Measurements from ENCODE around the gene ETV6.
A peak's percentile ranks its signal among the peaks of the same experiment; 100 is the strongest.
"Not testable (repeated sequence)": the region's sequence is repeated elsewhere in the genome, so short reads cannot be mapped to it uniquely, and the experiment has no call there.

Gene ETV6

DNA sequence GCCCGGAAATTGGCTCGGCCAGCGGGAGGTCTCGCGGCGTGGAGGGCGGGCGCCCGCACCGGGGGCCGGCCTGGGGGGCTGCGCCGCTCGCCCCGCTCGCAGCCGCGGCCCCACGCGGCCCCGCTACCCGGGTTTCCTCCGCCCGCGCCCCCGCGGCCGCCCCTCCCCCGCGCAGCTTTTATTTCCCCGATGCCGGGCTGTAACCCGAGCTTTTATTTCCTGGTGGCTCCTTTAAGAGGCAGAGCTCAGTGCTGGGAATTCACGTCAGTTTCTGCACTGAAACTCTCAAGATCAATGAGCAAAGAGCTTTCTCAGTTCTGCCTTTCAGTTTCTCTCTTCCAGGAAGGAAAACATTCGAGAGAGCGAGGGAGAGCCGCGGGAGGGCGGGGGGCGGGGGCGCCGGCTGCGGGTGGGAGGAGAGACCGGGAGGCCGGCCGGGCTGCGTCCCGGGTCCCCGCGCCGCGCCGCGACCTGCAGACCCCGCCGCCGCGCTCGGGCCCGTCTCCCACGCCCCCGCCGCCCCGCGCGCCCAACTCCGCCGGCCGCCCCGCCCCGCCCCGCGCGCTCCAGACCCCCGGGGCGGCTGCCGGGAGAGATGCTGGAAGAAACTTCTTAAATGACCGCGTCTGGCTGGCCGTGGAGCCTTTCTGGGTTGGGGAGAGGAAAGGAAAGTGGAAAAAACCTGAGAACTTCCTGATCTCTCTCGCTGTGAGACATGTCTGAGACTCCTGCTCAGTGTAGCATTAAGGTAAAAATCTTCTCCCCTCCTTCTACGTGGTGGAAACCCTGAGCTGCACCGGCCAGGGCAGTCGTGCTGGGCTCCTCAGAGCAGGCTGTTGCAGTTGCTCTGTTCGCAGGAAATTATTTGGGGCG is at the start of gene ETV6:
Gene ETV6 (plus strand): TSS at position 262 of the 873 bp plus-strand sequence. CDS start 454 bp downstream, at position 716.
- peak; percentile 92 for DNase-seq (ENCODE audit: low read depth)

DNA sequence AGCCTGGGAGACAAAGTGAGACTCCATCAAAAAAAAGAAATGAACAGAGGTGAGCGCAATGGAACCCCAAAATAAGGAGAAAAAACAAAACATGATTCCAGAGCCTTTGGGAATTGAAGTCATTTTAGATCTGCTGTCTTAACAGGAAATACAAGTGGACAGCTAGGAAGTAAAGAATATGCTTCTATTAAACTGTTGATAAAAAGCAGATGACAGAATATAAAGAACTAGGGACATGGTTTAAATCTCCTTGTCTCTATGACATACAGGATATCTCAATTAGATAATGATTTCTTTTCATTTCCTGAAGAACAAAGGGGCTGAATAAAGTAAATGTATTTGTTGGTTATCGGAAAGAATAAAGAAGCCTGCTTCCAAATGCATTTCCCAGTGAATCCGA is 49.3 kb upstream of the ETV6 start:
- DNase-seq (ENCODE audit: low read depth), result no peak

DNA sequence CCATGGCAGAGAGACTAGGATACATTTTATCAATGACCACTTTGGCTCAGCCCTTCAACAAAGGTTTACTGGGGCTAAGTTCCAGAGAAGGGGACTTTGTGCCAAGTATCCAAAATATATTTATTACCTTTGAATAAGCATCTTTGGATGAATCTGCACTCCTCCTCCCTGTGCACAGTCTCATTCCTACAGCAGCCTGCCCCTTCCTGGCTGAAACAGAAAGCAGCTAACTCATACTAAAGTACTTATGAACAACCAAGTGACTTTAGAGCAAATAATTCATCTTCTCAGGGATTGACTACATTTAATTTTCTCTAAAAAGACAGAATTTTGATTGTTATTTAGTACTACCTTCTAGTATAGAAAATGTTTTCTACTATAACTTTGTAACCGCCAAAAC is 47.8 kb upstream of the ETV6 start:
- DNase-seq (ENCODE audit: low read depth), result no peak

DNA sequence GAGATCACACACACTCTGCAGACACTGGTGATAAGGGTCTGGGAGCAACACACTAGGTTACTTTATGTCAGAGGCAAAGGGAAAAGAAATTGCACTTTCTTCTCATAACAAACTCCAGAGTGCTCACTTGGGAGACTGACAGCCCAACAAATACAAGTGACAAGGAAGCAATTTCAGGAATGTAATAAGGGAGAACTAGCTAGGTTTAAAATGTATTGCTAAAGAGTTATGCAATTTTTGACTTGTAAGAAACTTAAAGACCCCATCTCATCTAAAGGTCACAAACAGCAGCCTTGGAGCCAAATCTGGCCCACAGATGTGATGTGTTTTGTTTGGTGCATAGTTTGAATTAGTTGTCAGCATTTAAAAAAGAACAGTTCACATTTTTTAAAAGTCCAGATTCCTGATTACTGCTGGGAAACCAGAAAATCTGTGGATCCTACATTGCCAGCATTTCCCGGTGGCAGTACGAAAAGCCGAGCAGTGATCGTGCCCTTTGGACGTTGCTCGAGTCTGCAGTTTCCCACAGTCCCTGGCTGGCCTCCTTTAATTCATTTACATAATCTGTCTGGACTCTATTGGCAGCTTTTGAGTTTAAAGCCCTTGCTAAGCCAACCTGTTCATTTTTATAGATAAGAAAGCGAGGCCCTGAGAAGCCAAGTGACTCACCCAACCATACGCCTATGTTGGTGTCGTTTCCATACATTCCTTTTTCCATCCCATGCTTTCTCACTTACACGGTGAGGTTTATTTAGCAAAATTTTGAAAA is 42.0 kb upstream of the ETV6 start:
- no peak for DNase-seq (ENCODE audit: low read depth)

DNA sequence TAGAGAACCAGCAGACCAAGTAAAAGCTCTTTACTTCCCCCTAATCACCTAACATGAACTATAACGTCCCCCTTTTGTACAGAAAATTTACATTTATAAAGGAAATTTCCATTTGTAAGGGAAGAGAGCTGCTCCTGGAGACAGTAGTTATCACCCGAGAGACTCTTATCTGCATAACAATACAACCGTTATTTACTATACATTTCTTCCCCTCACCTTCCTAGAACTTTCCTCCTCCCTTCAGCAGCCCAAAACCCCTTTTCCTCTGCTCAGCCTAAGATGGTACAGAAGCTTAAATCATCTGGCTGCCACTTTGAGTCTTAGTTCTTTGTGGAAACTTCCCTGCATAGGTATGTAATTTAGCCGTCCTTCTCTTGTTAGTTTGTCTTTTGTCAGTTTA is 40.4 kb upstream of the ETV6 start:
- DNase-seq (ENCODE audit: low read depth), result no peak

DNA sequence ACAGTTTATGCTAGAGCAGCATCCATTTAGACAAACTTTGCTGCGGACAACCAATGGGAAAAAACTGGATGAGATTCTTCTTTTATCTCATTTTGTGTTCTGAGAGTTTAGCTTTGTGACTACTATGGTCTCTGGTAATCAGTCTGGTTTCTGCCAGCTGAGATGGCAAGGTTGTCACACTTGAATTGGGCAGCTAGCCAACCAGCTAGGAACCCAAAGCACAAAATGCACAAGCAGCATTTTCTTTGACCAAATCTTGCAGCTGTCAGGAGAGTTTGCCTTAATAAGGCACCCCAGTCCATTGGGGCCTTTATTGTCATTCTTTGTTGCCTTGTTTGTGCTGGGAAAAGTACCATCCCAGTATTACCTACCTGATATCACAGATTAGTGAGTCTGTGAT is 34.0 kb upstream of the ETV6 start:
- no peak for DNase-seq (ENCODE audit: low read depth)

DNA sequence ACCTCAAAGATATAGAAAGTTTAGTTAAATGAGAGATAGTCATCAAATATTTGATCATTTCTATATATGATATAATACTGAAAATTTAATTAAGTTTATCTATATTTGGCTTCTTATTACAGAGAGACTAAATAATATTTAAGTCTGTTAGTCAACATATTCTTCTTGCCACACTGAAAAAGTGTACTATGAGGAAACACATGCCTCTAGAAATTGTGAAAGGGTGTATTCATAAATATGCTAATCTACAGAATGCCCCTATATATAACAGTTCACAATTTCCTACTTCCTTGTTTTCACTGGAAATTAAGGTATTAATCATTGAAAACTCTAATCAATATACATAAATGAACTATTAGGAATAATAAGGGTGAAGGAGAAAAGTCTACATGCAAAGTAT is 31.4 kb upstream of the ETV6 start:
- no peak for DNase-seq (ENCODE audit: low read depth)

DNA sequence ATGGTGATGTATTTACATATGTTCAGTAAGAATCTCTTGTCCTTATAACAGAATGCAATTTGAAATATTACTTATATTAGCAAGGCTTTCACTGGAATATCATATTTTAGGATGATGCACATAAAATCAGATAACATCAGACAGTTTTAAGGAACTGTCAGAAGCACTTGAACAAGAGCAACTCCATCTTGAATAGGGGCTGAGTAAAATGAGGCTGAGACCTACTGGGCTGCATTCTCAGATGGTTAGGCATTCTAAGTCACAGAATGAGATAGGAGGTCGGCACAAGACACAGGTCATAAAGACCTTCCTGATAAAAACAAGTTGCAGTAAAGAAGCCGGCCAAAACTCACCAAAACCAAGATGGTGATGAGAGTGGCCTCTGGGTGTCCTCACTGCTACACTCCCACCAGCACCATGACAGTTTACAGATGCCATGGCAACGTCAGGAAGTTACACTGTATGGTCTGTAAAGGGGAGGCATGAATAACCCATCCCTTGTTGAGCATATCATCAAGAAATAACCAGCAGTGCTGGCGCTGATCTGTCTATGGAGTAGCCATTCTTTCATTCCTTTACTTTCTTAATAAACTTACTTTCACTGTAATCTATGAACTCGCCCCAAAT is 27.6 kb upstream of the ETV6 start:
- DNase-seq (ENCODE audit: low read depth), result no peak

DNA sequence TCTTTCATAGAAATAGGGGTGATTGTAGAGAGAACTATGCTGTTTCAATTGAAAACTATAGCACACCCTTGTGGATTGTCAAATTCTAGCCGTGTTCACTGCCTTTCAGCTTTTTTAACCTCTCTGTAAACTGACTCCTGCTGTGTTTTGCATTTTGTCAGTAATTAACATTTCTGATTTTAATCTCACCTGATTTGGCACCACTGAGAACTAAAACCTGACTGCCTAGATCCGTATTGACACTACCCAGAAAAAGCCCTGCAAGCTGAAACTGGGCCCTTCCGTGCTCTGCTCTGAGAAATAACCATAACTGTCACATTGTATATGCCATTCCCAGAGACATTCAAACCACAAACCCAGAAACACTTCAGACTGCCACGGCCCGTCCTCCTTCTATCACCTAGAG is 26.6 kb upstream of the ETV6 start:
- no peak for DNase-seq (ENCODE audit: low read depth)

DNA sequence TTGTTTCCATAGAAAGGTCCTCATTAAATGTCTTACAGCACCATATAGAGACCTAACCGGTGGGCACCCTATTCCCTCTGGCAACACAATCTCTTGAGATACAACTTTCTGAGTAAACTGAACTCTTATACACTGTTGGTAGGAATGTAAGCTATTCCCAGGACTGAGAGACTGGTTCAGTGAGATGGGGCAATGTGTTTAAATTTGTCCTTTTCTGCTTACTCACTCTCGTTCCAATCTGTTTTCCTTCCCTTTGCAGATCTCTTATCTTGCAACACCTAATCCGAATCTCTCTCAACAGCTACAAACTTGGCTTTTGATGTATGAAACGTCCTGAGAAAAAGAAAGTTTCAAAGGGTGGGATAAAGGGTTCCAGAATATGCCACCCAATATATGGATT is 26.1 kb upstream of the ETV6 start:
- no peak for DNase-seq (ENCODE audit: low read depth)

DNA sequence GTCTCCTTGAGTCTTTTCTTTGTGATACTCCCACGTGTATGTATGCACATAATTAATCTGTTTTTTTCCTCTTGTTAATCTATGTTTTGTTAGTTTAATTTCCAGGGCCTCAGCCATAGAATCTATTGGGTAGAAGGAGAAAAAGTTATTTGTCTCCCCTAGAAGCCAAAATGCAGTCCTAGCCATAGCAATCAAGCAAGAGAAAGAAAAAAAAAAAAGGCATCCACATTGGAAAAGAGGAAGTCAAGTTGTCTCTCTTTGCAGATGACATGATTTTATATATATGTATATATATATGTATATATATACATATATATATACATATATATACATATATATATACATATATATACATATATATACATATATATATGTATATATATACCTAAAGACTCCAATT is 25.4 kb upstream of the ETV6 start:
- no peak for DNase-seq (ENCODE audit: low read depth)

DNA sequence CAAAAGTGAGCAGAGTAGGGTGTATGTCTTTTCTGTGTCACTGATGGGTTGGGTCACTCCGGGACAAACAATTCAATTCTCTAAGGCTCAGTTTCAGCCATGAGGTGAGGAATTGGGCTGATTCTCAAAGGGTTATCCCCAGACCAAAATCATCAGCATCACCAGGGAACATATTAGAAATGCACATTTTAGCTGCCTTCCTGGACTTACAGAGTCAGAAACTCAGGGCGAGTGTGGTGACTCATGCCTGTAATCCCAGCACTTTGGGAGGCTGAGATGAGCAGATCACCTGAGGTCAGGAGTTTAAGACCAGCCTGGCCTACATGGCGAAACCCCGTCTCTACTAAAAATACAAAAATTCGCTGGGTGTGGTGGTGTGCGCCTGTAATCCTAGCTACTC is 21.8 kb upstream of the ETV6 start:
- DNase-seq (ENCODE audit: low read depth), result not testable (repeated sequence)

DNA sequence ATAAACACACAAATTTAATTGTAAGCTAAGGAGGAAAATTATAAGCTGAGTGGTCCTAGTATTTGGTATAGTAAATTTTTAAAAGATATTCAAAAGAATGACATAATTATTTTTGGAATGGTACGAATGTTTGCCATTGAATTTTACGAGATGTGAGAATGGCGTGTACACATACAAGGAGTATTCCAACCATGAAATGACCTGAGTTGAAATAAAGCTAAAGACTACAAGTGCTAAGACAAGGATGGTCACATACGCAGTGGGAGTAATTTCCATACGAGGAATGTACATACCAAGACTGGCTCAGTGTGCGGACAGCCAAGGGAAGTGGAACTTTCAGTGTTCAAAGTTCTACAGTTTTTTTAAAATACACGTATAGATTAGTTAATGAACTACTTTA is 21.1 kb upstream of the ETV6 start:
- DNase-seq (ENCODE audit: low read depth), result no peak

DNA sequence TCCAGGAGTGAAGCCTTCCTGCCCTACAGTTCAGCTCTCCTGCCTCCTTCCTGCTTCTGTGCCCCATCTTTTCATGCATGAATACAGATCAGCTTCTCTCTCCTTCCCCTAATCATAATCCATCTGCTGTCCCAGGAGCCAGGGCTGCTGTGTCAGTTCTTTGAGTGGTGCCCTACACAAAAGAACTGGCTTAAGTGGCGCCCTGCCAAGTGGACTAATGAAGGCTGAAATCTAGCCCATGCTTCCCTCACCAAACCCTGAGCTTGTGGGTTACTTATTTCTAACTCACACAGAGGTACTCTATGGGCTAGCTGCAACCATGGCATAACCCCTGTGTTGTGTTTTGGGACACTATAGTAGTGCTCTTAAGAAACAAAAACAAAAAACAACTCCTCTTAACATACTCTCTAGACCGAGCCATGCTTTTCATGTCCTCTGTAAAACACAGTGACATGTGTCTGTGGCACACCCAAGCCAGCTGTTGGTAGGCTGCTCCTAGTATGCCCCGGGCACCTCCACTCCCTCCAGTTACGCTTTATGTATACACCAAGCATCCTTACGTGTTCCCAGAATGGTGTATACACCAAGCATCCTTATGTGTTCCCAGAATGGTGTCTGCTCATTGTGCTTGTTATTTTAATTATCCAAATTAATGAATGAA is 19.3 kb upstream of the ETV6 start:
- no peak for DNase-seq (ENCODE audit: low read depth)

DNA sequence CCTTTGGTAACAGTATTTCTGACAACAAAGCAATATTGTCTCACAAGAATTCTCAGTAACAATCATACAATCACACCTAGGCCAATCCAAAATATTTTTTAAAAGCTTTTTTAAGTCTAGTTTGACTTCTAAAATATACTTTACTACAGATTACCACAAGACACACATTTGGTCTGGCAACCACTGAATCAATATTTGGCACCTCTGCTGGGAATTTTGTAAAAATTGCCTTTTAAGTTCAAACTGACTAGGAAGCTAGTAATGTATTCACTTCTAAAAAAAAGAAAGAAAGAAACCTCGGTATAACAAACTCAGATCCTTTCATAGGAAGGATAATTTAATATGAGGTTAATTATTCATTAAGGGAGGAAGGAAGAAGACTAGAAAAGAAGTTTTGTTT is 18.2 kb upstream of the ETV6 start:
- DNase-seq (ENCODE audit: low read depth), result no peak

DNA sequence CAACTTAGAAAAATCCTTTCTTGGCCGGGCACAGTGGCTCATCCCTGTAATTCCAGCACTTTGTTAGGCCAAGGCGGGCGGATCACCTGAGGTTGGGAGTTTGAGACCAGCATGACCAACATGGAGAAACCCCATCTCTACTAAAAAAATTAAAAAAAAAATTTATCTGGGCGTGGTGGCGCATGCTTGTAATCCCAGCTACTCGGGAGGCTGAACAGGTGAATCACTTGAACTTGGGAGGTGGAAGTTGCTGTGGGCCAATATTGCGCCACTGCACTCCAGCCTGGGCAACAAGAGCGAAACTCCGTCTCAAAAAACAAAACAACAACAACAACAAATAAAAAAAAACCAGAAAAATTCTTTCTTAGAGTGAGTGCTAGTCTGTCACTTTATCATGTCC is 17.6 kb upstream of the ETV6 start:
- DNase-seq (ENCODE audit: low read depth), result not testable (repeated sequence)

DNA sequence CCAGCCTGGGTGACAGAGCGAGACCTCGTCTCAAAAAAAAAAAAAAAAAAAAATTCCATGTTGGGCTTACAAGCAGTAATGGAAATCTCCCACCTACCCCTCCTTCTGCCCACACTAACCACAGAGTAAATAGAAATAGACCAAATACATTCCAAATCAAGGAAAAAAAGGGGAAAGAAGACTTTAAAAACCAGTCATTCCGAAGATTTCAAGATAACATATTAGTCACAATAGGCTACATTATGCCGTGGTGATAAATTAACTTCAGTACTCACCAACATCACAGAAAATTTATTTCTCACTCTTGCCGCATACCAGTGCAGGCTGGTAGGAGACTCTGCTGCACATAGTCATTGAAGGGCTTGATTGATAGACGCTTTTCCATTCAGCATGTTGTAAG is 15.5 kb upstream of the ETV6 start:
- DNase-seq (ENCODE audit: low read depth), result no peak

DNA sequence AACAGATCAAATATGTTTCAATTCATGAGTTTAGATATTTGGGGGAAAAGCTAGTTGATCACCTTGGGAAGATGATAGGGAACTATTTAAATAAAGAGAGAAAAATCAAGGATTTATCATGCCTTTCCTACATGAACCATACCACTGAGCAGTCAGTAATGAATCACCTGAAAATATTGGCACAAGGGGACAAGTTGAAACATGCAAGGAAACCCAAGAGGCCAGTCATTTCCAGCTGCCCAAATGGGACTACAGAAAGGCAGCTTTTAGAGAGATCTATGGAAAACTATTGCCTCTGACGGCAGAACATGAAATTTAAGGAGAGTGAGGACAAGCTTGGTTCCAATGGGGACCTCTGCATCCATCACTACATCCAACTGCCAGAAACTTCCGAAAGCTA is 14.1 kb upstream of the ETV6 start:
- DNase-seq (ENCODE audit: low read depth), result no peak

DNA sequence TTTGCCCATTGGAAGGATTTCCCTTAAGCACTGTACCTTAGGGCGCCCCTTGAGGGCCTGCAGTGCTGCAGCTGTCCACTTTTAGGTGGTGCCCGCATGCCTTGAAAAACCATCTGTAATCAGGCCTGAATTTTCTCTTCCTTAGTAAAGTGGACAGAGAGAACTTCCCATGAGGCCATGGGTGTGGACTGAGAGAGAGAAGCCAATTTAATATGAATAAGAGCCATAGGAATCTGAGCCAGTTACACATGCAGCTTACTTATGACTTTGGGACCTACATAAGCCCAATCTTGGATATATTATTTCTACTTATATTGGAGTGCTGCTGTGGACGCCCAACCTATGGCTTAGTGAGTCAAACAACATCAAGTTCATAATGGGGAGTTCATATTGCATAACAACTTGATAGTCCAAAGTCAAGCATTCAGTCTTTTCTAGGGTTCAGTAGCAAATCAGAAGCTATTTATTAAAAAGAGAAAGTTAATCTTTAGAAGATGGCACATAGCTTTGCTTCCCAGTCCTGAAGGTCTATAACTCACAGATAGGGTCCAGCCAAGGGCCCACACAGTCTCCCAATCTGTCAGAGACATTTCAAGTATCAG is 11.1 kb upstream of the ETV6 start:
- DNase-seq (ENCODE audit: low read depth), result no peak

DNA sequence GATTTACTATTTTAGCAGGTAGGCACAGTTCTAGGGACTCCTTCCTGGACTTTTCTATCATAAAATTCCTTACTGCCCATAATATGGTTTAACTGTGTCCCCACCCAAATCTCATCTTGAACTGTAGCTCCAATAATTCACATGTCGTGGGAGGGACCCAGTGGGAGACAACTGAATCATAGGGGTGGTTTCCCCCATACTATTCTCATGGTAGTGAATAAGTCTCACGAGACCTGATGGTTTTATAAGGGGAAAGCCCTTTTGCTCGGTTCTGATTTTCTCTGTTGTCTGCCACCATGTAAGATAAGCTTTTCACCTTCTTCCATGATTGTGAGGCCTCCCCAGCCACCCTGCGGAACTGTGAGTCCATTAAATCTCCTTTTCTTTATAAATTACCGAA is 10.0 kb upstream of the ETV6 start:
- no peak for DNase-seq (ENCODE audit: low read depth)

DNA sequence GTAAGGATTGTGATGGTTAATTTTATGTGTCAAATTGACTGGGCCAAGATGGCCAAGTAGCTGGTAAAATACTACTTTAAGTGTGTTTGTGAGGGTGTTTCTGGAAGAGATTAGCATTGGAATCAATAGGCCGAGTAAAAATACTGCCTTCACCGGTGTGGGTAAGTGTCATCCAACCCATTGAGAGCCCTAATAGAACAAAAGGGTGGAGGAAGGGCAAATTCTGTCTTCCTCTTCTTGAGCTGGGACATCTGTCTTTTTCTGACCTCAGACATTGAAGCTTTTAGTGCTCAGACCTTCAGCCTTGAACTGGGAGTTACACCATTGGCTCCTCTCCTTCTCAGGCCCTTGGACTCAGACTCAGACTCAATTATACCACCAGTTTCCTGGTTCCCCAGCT is 8.0 kb upstream of the ETV6 start:
- no peak for DNase-seq (ENCODE audit: low read depth)

DNA sequence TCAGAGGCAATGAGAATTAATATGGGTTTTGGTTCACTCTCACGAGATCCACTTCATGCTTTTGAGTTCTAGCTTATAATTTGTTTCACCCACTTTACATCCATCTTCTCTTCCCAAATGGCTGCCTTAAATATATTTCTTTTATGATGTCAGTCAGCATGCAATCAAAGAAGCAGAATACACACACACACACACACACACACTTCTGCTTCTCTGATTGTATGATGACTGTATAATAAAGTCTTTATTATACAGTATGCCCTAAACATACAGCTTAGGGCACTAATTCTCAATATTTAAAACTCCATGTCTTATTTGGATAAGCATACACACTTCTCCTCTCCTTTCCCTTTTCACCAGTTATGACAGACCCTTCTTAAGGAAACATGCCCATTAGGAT is 6.7 kb upstream of the ETV6 start:
- no peak for DNase-seq (ENCODE audit: low read depth)
